ENCODE results near the gene WDR93.

The WDR93 gene

DNA sequence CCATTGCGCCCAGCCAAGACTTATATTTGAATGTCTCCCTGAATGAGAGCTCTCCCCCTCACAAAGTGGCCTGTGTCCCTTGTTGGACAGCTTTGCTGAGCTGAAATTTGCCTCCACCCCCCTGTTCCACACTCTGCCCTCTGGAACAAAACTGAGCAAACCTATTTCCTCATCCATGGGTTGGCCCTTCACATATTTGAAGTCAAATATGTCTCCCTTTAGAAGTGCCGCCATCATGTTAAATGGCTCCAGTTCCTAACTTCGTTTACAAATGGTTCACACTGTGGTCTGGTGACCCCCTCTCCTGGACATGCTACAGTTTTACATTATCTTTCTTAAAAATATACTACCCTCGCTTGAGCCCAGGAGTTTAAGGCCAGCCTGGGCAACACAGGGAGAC is 16.1 kb upstream of the WDR93 start (continued):
- TF ChIP-seq PPARA (CRISPR knock-in tag; IDR thresholded peaks at IDR 0.05; ENCODE audit: borderline replicate concordance) = no peak
- no peak for TF ChIP-seq TOX (CRISPR knock-in tag; IDR thresholded peaks at IDR 0.05; ENCODE audit: borderline replicate concordance)
- TF ChIP-seq CSDC2 (CRISPR knock-in tag; IDR thresholded peaks at IDR 0.05) = no peak
- no peak for TF ChIP-seq ISL1 (CRISPR knock-in tag; IDR thresholded peaks at IDR 0.05)
- TF ChIP-seq, protein P1, sequence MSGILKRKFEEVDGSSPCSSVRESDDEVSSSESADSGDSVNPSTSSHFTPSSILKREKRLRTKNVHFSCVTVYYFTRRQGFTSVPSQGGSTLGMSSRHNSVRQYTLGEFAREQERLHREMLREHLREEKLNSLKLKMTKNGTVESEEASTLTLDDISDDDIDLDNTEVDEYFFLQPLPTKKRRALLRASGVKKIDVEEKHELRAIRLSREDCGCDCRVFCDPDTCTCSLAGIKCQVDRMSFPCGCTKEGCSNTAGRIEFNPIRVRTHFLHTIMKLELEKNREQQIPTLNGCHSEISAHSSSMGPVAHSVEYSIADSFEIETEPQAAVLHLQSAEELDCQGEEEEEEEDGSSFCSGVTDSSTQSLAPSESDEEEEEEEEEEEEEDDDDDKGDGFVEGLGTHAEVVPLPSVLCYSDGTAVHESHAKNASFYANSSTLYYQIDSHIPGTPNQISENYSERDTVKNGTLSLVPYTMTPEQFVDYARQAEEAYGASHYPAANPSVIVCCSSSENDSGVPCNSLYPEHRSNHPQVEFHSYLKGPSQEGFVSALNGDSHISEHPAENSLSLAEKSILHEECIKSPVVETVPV (CRISPR knock-in tag; IDR thresholded peaks at IDR 0.05) = no peak

- ATAC-seq = no peak
- TF ChIP-seq, protein P1 (CRISPR knock-in tag; IDR thresholded peaks at IDR 0.05) = no peak
- TF ChIP-seq ARNTL (CRISPR knock-in tag; IDR thresholded peaks at IDR 0.05; ENCODE audit: borderline replicate concordance, low read depth) (no peak), ISL1 (CRISPR knock-in tag; IDR thresholded peaks at IDR 0.05) (no peak), CREB5 (CRISPR knock-in tag; IDR thresholded peaks at IDR 0.05; ENCODE audit: low read depth) (no peak), ESRRG (CRISPR knock-in tag; IDR thresholded peaks at IDR 0.05) (no peak), SNAI2 (CRISPR knock-in tag; IDR thresholded peaks at IDR 0.05) (no peak), ZNF8 (CRISPR knock-in tag; IDR thresholded peaks at IDR 0.05) (no peak), BACH2 (CRISPR knock-in tag; IDR thresholded peaks at IDR 0.05; ENCODE audit: borderline replicate concordance) (no peak), GLIS3 (CRISPR knock-in tag; IDR thresholded peaks at IDR 0.05) (no peak), ZFP30 (CRISPR knock-in tag; IDR thresholded peaks at IDR 0.05) (no peak), ZFP3 (CRISPR knock-in tag; IDR thresholded peaks at IDR 0.05) (no peak)
- TF ChIP-seq, protein P2, sequence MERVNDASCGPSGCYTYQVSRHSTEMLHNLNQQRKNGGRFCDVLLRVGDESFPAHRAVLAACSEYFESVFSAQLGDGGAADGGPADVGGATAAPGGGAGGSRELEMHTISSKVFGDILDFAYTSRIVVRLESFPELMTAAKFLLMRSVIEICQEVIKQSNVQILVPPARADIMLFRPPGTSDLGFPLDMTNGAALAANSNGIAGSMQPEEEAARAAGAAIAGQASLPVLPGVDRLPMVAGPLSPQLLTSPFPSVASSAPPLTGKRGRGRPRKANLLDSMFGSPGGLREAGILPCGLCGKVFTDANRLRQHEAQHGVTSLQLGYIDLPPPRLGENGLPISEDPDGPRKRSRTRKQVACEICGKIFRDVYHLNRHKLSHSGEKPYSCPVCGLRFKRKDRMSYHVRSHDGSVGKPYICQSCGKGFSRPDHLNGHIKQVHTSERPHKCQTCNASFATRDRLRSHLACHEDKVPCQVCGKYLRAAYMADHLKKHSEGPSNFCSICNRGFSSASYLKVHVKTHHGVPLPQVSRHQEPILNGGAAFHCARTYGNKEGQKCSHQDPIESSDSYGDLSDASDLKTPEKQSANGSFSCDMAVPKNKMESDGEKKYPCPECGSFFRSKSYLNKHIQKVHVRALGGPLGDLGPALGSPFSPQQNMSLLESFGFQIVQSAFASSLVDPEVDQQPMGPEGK (CRISPR knock-in tag; IDR thresholded peaks at IDR 0.05; ENCODE audit: borderline replicate concordance) = no peak
These were observed 15.0 kb upstream of the WDR93 start for GRCh38 chr15:89675606-89676005.

- no peak for ATAC-seq
These were observed 13.2 kb upstream of the WDR93 start for GRCh38 chr15:89677381-89677780.

GRCh38 chr15:89679212-89679611 is 11.4 kb upstream of the WDR93 start, which contains the start of gene PLIN1:
Gene PLIN1, minus strand, starts transcription at chr15:89679367. Its CDS starts 1,878 bp downstream, at chr15:89677489.
- no peak for ATAC-seq
- TF ChIP-seq CSDC2 (CRISPR knock-in tag; IDR thresholded peaks at IDR 0.05) (no peak), ZNF70 (CRISPR knock-in tag; IDR thresholded peaks at IDR 0.05) (no peak), ZNF565 (CRISPR knock-in tag; conservative IDR thresholded peaks at IDR 0.05; ENCODE audit: low read depth) (no peak), TOX (CRISPR knock-in tag; IDR thresholded peaks at IDR 0.05; ENCODE audit: borderline replicate concordance) (no peak), TCF4 (CRISPR knock-in tag; IDR thresholded peaks at IDR 0.05; ENCODE audit: borderline replicate concordance) (no peak), GLIS3 (CRISPR knock-in tag; IDR thresholded peaks at IDR 0.05) (no peak), OSR1 (CRISPR knock-in tag; IDR thresholded peaks at IDR 0.05) (no peak), ZFP30 (CRISPR knock-in tag; IDR thresholded peaks at IDR 0.05) (no peak), ZC3H10 (CRISPR knock-in tag; IDR thresholded peaks at IDR 0.05) (no peak), ARNTL (CRISPR knock-in tag; IDR thresholded peaks at IDR 0.05; ENCODE audit: borderline replicate concordance, low read depth) (no peak), POU6F1 (CRISPR knock-in tag; IDR thresholded peaks at IDR 0.05; ENCODE audit: borderline replicate concordance, low read depth) (no peak), PPARA (CRISPR knock-in tag; IDR thresholded peaks at IDR 0.05; ENCODE audit: borderline replicate concordance) (no peak)

More at GRCh38 chr15:89677381-89677780, 13.2 kb upstream of the WDR93 start:
- no peak for TF ChIP-seq TSHZ2 (CRISPR knock-in tag; IDR thresholded peaks at IDR 0.05)

All from SK-N-SH treated with all-trans-retinoic acid at 6 μM for 48 hours (cell line).